ENCODE measurements around the gene ZDHHC20. TPM values are rescaled to one million over a fixed set of nuclear protein-coding genes. Genes with fewer than 3 reads are reported as not detected.

ZDHHC20 gene
- polyA plus RNA-seq, 1 of the 3 experiments (the other 2 are of a cell fraction) = 8.7 TPM

GRCh38 chr13:21372530-21372929 lies 86.6 kb downstream of the ZDHHC20 start:
- Histone ChIP-seq H3K9me3 (no peaks in the 10 kb centered on the region), H2AFZ (ENCODE audit: low read depth) (no peak overlapping the region), H3K9ac (no peak overlapping the region), H4K20me1 (ENCODE audit: insufficient read depth) (no peaks in the 10 kb centered on the region), H3F3A (replicated peaks; ENCODE audit: insufficient read depth) (peaks cover 8% of the 10 kb centered on the region), H3K27me3 (ENCODE audit: insufficient read depth) (no peaks in the 10 kb centered on the region), H3K4me3 (ENCODE audit: low read depth in 2 of 2, low read length in 1 of 2) (no peak overlapping the region), H3K27ac (ENCODE audit: low read depth in 2 of 2, low read length in 1 of 2) (no peak overlapping the region), H3K4me1 (ENCODE audit: control insufficient read depth in 1 of 2, insufficient read depth in 2 of 2, low read depth in 1 of 2, low read length in 1 of 2) (no peaks in the 10 kb centered on the region), H3K4me2 (no peak overlapping the region), H3K79me2 (ENCODE audit: insufficient read depth) (no peaks in the 10 kb centered on the region), H3K36me3 (replicated peaks in 1 of 2; ENCODE audit: control insufficient read depth in 1 of 2, insufficient read depth in 2 of 2, low read length in 1 of 2) (peaks cover 7 to 19% of the 10 kb centered on the region in 2 experiments), H3K9me2 (no peaks in the 10 kb centered on the region)
- TF ChIP-seq MAX (IDR thresholded peaks at IDR 0.05; ENCODE audit: low read depth) (no peak), EZH2phosphoT487 (IDR thresholded peaks at IDR 0.05; ENCODE audit: borderline replicate concordance, low read depth) (no peak), POLR2AphosphoS5 (IDR thresholded peaks at IDR 0.05; ENCODE audit: low read depth, low read length) (no peak), SIN3A (IDR thresholded peaks at IDR 0.05; ENCODE audit: borderline replicate concordance, low read depth, low read length) (no peak), FOXJ3 (CRISPR knock-in tag; IDR thresholded peaks at IDR 0.05) (no peak), TEAD4 (IDR thresholded peaks at IDR 0.05; ENCODE audit: borderline replicate concordance, insufficient read depth) (no peak), SMC3 (IDR thresholded peaks at IDR 0.05; ENCODE audit: low read depth, low read length) (no peak), GATA2 (CRISPR knock-in tag; IDR thresholded peaks at IDR 0.05) (no peak), JUND (IDR thresholded peaks at IDR 0.05) (no peak), MEF2A (IDR thresholded peaks at IDR 0.05; ENCODE audit: borderline replicate concordance, low read depth) (no peak), NFIC (IDR thresholded peaks at IDR 0.05; ENCODE audit: borderline replicate concordance) (no peak), RAD21 (IDR thresholded peaks at IDR 0.05; ENCODE audit: low read length) (no peak), FOXM1 (IDR thresholded peaks at IDR 0.05; ENCODE audit: low read depth) (no peak), CHD2 (IDR thresholded peaks at IDR 0.05; ENCODE audit: low read length, partially characterized antibody) (no peak)
- WGBS (ENCODE audit: low lambda C conversion rate) = 90% methylated on average over 1 of the region's 1 CpG
- no peak for DNase-seq
- CTCF ChIA-PET = no interaction called here
- POLR2A ChIA-PET = no interaction called here

- Histone ChIP-seq H3K9me3 (no peaks in the 10 kb centered on the region), H3K4me3 (ENCODE audit: low read depth in 2 of 2, low read length in 1 of 2) (no peak overlapping the region), H3K4me1 (ENCODE audit: control insufficient read depth in 1 of 2, insufficient read depth in 2 of 2, low read depth in 1 of 2, low read length in 1 of 2) (no peaks in the 10 kb centered on the region), H3K4me2 (no peak overlapping the region), H3K79me2 (ENCODE audit: insufficient read depth) (no peaks in the 10 kb centered on the region), H3K27ac (ENCODE audit: low read depth in 2 of 2, low read length in 1 of 2) (no peak overlapping the region), H3F3A (replicated peaks; ENCODE audit: insufficient read depth) (peaks cover 8% of the 10 kb centered on the region), H3K9me2 (no peaks in the 10 kb centered on the region), H4K20me1 (ENCODE audit: insufficient read depth) (no peaks in the 10 kb centered on the region), H3K9ac (no peak overlapping the region), H3K27me3 (ENCODE audit: insufficient read depth) (no peaks in the 10 kb centered on the region), H2AFZ (ENCODE audit: low read depth) (no peak overlapping the region), H3K36me3 (replicated peaks in 1 of 2; ENCODE audit: control insufficient read depth in 1 of 2, insufficient read depth in 2 of 2, low read length in 1 of 2) (peaks cover 5 to 16% of the 10 kb centered on the region in 2 experiments)
- WGBS (ENCODE audit: low lambda C conversion rate) = 92% methylated on average over 7 of the region's 7 CpGs
- DNase-seq = no peak
- TF ChIP-seq MAX (IDR thresholded peaks at IDR 0.05; ENCODE audit: low read depth) (no peak), SMC3 (IDR thresholded peaks at IDR 0.05; ENCODE audit: low read depth, low read length) (no peak), TCF12 (IDR thresholded peaks at IDR 0.05) (no peak)
- TF ChIP-seq, protein P1, sequence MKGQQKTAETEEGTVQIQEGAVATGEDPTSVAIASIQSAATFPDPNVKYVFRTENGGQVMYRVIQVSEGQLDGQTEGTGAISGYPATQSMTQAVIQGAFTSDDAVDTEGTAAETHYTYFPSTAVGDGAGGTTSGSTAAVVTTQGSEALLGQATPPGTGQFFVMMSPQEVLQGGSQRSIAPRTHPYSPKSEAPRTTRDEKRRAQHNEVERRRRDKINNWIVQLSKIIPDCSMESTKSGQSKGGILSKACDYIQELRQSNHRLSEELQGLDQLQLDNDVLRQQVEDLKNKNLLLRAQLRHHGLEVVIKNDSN (IDR thresholded peaks at IDR 0.05; ENCODE audit: borderline replicate concordance, low read depth) = no peak
- POLR2A ChIA-PET = no interaction called here
- CTCF ChIA-PET = no interaction called here
Observed at GRCh38 chr13:21371011-21371410, 88.1 kb downstream of the ZDHHC20 start.
